GM13976 (cell line): ENCODE data around the gene FOXP1.

Experiments used
- DNase-seq: peaks from one replicate; pipeline ENCODE4 v3.0.0; 2012; ENCODE audit warnings: low spot score
- in situ Hi-C: fragments of 300-500 bp; cut with MboI; formaldehyde crosslinking; loops from one replicate; pipeline ENCODE4 v1.12.0; 2022; ENCODE audit warnings: low sequenced_read_pairs, mixed read lengths, inconsistent platforms; ENCODE audit not compliant: unreplicated experiment
- TF ChIP-seq, protein P1 (sequence below): IDR thresholded peaks from 2 replicates; pipeline ENCODE4 v1.5.1; 2012; ENCODE audit warnings: borderline replicate concordance, mild to moderate bottlenecking; ENCODE audit not compliant: insufficient read depth; ENCODE audit errors: extremely low read depth, missing control alignments, control extremely low read depth

Gene FOXP1

DNA sequence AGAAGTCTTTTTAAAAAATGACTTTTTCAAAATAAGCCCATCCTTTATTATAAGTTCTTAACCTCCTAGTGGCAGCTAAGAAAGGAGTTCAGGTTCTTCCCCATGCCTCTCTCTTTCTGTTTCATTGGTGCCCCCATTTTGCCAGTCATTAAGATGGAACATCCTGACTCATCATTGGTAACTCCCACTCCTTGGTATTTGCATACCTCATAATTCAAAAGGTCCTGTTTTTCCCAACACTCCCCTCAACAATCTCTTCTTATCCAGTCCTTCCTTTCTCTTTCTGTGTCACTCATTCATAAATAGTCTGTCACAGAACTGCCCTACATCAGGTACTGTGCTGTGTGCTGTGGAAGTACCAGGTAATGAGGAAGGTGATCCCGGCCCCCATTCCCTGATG, 394.0 kb downstream of the FOXP1 start:
- in situ Hi-C loops, result no loop called here
- no peak for DNase-seq
- TF ChIP-seq, protein P1, sequence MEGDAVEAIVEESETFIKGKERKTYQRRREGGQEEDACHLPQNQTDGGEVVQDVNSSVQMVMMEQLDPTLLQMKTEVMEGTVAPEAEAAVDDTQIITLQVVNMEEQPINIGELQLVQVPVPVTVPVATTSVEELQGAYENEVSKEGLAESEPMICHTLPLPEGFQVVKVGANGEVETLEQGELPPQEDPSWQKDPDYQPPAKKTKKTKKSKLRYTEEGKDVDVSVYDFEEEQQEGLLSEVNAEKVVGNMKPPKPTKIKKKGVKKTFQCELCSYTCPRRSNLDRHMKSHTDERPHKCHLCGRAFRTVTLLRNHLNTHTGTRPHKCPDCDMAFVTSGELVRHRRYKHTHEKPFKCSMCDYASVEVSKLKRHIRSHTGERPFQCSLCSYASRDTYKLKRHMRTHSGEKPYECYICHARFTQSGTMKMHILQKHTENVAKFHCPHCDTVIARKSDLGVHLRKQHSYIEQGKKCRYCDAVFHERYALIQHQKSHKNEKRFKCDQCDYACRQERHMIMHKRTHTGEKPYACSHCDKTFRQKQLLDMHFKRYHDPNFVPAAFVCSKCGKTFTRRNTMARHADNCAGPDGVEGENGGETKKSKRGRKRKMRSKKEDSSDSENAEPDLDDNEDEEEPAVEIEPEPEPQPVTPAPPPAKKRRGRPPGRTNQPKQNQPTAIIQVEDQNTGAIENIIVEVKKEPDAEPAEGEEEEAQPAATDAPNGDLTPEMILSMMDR, result no peak

- no peak for DNase-seq
- TF ChIP-seq, protein P1, result no peak
- in situ Hi-C loops, result no loop called here
These were observed 395.8 kb downstream of the FOXP1 start for GRCh38 chr3:71187715-71188114.

DNA sequence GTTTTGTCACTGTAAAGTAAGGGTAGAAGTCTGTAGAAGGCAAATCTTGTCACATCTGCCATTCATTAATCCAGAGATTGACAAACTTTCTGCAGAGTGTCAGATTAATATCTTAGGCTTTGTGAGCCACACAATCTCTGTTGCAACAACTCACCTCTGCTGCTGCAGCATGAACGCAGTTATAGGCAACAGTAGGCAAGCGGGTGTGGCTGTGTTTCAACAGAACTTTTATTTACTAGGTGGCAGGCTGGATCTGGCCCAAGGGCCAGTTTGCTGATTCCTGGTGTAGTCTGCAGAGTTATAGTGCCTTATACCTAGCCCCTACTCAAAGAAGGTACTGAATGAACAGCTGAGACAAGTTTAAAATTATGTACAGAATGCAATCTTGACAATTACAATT, 396.7 kb downstream of the FOXP1 start:
- TF ChIP-seq, protein P1, result no peak
- DNase-seq, result no peak
- in situ Hi-C loops, result no loop called here

GRCh38 chr3:71185733-71186455, 397.6 kb downstream of the FOXP1 start:
- TF ChIP-seq, protein P1, result no peak
- no peak for DNase-seq
- in situ Hi-C loops, result no loop called here

DNA sequence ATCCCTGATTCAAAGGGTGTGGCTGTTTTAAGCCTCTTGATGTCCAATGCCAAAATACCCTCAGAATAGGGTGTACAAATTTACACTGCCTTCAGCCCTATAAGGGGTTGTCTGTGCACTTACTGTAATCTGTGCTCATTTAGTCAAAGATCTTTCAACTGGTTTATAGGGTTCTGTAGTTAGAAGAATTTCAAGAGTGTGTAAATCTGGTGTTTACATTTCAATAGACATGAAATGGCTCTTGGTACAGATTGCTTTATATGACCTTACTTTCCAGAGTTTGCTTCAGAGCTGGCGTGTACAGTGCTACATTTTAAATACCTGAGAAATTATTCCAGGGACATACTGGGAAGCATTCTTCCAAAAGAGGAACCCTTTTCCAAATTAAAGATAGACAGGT, 399.3 kb downstream of the FOXP1 start:
- in situ Hi-C loops, result no loop called here

DNA sequence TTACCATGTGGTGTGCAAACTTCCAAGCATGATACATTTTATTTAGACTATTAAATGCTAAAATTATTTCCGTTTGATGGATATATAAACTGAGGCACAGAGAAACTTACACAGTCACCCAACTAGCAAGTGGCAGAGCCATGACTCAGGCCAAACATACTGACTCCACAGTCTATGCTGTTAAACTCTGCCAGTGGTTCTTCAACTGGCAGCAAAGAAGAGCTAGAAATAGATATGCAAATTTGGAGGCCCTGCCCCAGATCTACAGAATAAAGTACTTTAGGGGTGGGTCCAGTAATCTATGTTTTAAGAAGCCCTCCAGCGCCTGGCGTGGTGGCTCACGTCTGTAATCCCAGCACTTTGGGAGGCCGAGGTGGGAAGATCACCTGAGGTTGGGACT, 400.0 kb downstream of the FOXP1 start:
- DNase-seq, result no peak
- in situ Hi-C loops, result no loop called here
- TF ChIP-seq, protein P1, result no peak

More for the DNA sequence above, 399.3 kb downstream of the FOXP1 start:
- TF ChIP-seq, protein P1, result no peak
- DNase-seq, result no peak
